H9 (cell line): ENCODE measurements around the gene RNF213. TPM values are rescaled to one million over a fixed set of nuclear protein-coding genes. Genes with fewer than 3 reads are reported as not detected.

Experiments used
- DNase-seq: peaks from one replicate; pipeline ENCODE4 v3.0.0-alpha.2; 2017
- H2AFZ ChIP-seq: one replicate; pipeline ENCODE4 v1.6.1; 2013; ENCODE audit warnings: mild to moderate bottlenecking, low read length, control low read depth, moderate library complexity
- H2AK5ac ChIP-seq: 2 replicates; pipeline ENCODE4 v1.6.1; 2013; ENCODE audit warnings: low read length, control low read depth, mixed read lengths; ENCODE audit not compliant: insufficient read length
- H2BK120ac ChIP-seq: one replicate; pipeline ENCODE4 v1.6.1; 2013; ENCODE audit warnings: low read depth, mild to moderate bottlenecking, low read length, control low read depth, inconsistent platforms; ENCODE audit not compliant: poor library complexity, severe bottlenecking
- H2BK12ac ChIP-seq: 2 replicates; pipeline ENCODE4 v1.6.1; 2013; ENCODE audit warnings: low read length, control low read depth, mixed read lengths, low read depth; ENCODE audit not compliant: insufficient read length
- H2BK15ac ChIP-seq: 2 replicates; pipeline ENCODE4 v1.6.1; 2013; ENCODE audit warnings: low read depth, low read length, control low read depth
- H2BK20ac ChIP-seq: one replicate; pipeline ENCODE4 v1.6.1; 2013; ENCODE audit warnings: low read depth, mild to moderate bottlenecking, low read length, control low read depth, inconsistent platforms; ENCODE audit not compliant: poor library complexity, severe bottlenecking
- H2BK5ac ChIP-seq: 2 replicates; pipeline ENCODE4 v1.6.1; 2013; ENCODE audit warnings: low read length, control low read depth, mixed read lengths; ENCODE audit not compliant: insufficient read length
- H3K14ac ChIP-seq: 2 replicates; pipeline ENCODE4 v1.6.1; 2013; ENCODE audit warnings: low read length, control low read depth; ENCODE audit not compliant: insufficient read depth
- H3K18ac ChIP-seq: 2 replicates; pipeline ENCODE4 v1.6.1; 2013; ENCODE audit warnings: low read depth, mild to moderate bottlenecking, mixed read lengths, low read length, control low read depth; ENCODE audit not compliant: insufficient read length
- H3K23ac ChIP-seq: 2 replicates; pipeline ENCODE4 v1.6.1; 2013; ENCODE audit warnings: low read length, control low read depth, mixed read lengths, low read depth; ENCODE audit not compliant: insufficient read length
- H3K23me2 ChIP-seq: 2 replicates; pipeline ENCODE4 v1.6.1; 2013; ENCODE audit warnings: low read depth, mild to moderate bottlenecking, mixed read lengths, low read length, control low read depth; ENCODE audit not compliant: insufficient read length, poor library complexity, severe bottlenecking
- H3K27ac ChIP-seq: 2 replicates; pipeline ENCODE4 v1.5.1; 2013; ENCODE audit warnings: low read length, control low read depth, mixed read lengths, low read depth; ENCODE audit not compliant: insufficient read length
- H3K27me3 ChIP-seq: 2 replicates; pipeline ENCODE4 v1.6.1; 2013; ENCODE audit warnings: low read length, control low read depth, inconsistent platforms; ENCODE audit not compliant: insufficient read depth
- H3K4ac ChIP-seq: 2 replicates; pipeline ENCODE4 v1.6.1; 2013; ENCODE audit warnings: low read depth, mild to moderate bottlenecking, control low read depth, inconsistent platforms, low read length, moderate library complexity
- H3K4me1 ChIP-seq: 2 replicates; pipeline ENCODE4 v1.6.1; 2013; ENCODE audit warnings: low read length, control low read depth, inconsistent platforms; ENCODE audit not compliant: insufficient read depth
- H3K4me2 ChIP-seq: 2 replicates; pipeline ENCODE4 v1.6.1; 2013; ENCODE audit warnings: low read length, control low read depth, mixed read lengths; ENCODE audit not compliant: insufficient read length, insufficient read depth
- H3K56ac ChIP-seq: 2 replicates; pipeline ENCODE4 v1.6.1; 2013; ENCODE audit warnings: low read depth, mild to moderate bottlenecking, mixed read lengths, low read length, control low read depth; ENCODE audit not compliant: insufficient read length
- H3K79me1 ChIP-seq: 2 replicates; pipeline ENCODE4 v1.6.1; 2013; ENCODE audit warnings: low read depth, mild to moderate bottlenecking, moderate library complexity, low read length, control low read depth, inconsistent platforms; ENCODE audit not compliant: insufficient read depth, poor library complexity, severe bottlenecking
- H3K79me2 ChIP-seq: 2 replicates; pipeline ENCODE4 v1.6.1; 2013; ENCODE audit warnings: low read length, control low read depth, inconsistent platforms; ENCODE audit not compliant: insufficient read depth
- H3K9ac ChIP-seq: 2 replicates; pipeline ENCODE4 v1.6.1; 2013; ENCODE audit warnings: low read length, control low read depth, mixed read lengths; ENCODE audit not compliant: insufficient read length; ENCODE audit errors: extremely low read depth
- H3K9me3 ChIP-seq: one replicate; pipeline ENCODE4 v1.6.1; 2013; ENCODE audit warnings: low read depth, low read length, inconsistent platforms; ENCODE audit not compliant: control insufficient read depth
- H3T11ph ChIP-seq: one replicate; pipeline ENCODE4 v1.6.1; 2013; ENCODE audit warnings: mild to moderate bottlenecking, low read length, control low read depth, inconsistent platforms
- H4K20me1 ChIP-seq: one replicate; pipeline ENCODE4 v1.6.1; 2013; ENCODE audit not compliant: control insufficient read depth, insufficient read length, insufficient read depth
- H4K5ac ChIP-seq: 2 replicates; pipeline ENCODE4 v1.6.1; 2013; ENCODE audit warnings: low read depth, mild to moderate bottlenecking, mixed read lengths, low read length, control low read depth; ENCODE audit not compliant: insufficient read length
- H4K8ac ChIP-seq: replicated peaks from 2 replicates; pipeline ENCODE4 v1.6.1; 2013; ENCODE audit warnings: low read length, control low read depth, mixed read lengths, low read depth; ENCODE audit not compliant: insufficient read length
- H4K91ac ChIP-seq: 2 replicates; pipeline ENCODE4 v1.6.1; 2013; ENCODE audit warnings: low read depth, mild to moderate bottlenecking, moderate library complexity, mixed read lengths, low read length, control low read depth; ENCODE audit not compliant: insufficient read length
- H3K27ac Mint-ChIP-seq, 3 experiments: 2 replicates in 2 of 3; 3 replicates in 1 of 3; pipeline ENCODE4 v1.8.0; 2020 to 2021; ENCODE audit warnings: mixed read lengths in 3 of 3, mild to moderate bottlenecking in 1 of 3, moderate library complexity in 1 of 3
- H3K27me3 Mint-ChIP-seq: 2 replicates; pipeline ENCODE4 v1.8.0; 2021; ENCODE audit warnings: low read depth, mild to moderate bottlenecking, moderate library complexity, mixed read lengths
- H3K36me3 Mint-ChIP-seq, 3 experiments: 2 replicates in 2 of 3; 3 replicates in 1 of 3; pipeline ENCODE4 v1.8.0; 2020 to 2021; ENCODE audit warnings: low read depth in 3 of 3, mixed read lengths in 3 of 3; ENCODE audit not compliant: insufficient read depth in 1 of 3
- H3K4me1 Mint-ChIP-seq, 2 experiments: 2 replicates each; pipeline ENCODE4 v1.8.0; 2020; ENCODE audit warnings: mixed read lengths in 2 of 2
- H3K4me3 Mint-ChIP-seq, 2 experiments: 2 replicates in 1 of 2; 3 replicates in 1 of 2; pipeline ENCODE4 v1.8.0; 2020 to 2021; ENCODE audit warnings: mild to moderate bottlenecking in 2 of 2, mixed read lengths in 2 of 2, moderate library complexity in 1 of 2
- H3K9me3 Mint-ChIP-seq, 2 experiments: 2 replicates in 1 of 2; 3 replicates in 1 of 2; pipeline ENCODE4 v1.8.0; 2020; ENCODE audit warnings: mild to moderate bottlenecking in 2 of 2, mixed read lengths in 2 of 2, moderate library complexity in 1 of 2
- CTCF ChIP-seq: fragments of 200-600 bp; sonication (generic); conservative IDR thresholded peaks from 3 replicates; pipeline ENCODE4 v1.8.0; 2021; ENCODE audit warnings: antibody characterized with exemption, mild to moderate bottlenecking
- WGBS: extraction: QIAGEN DNeasy Blood & Tissue Kit; methylation state at CpG from one replicate; pipeline ENCODE4 v1.1.7; 2013; ENCODE audit warnings: missing lambda C conversion rate, low lambda C conversion rate, mixed read lengths; ENCODE audit not compliant: insufficient read length; ENCODE audit errors: extremely low coverage; 5-methylcytosine and 5-hydroxymethylcytosine counted together
- total RNA-seq: library from RNA; stranded (reverse); gene quantifications from 2 replicates; pipeline ENCODE4 v1.2.1, GENCODE V29; 2021

RNF213 gene
- total RNA-seq, 1 experiment from 2014 or later, result 34.3 TPM

GRCh38 chr17:80237386-80237785 lies 23.3 kb upstream of the RNF213 start:
- WGBS, result no CpG with 5 or more reads among the region's 10 CpGs
- H3K27me3 Mint-ChIP-seq, result no peaks in the 10 kb centered on the region
- Histone ChIP-seq H2AFZ (no peak overlapping the region), H2BK20ac (no peak overlapping the region), H4K91ac (no peak overlapping the region), H3K23ac (no peak overlapping the region), H3K9ac (no peak overlapping the region), H3K4ac (no peak overlapping the region), H3K56ac (no peak overlapping the region), H2AK5ac (no peak overlapping the region), H2BK12ac (no peak overlapping the region), H3K14ac (no peak overlapping the region), H2BK5ac (no peak overlapping the region), H3K27me3 (no peaks in the 10 kb centered on the region), H3K9me3 (peaks cover 4% of the 10 kb centered on the region), H3K79me2 (no peaks in the 10 kb centered on the region), H3T11ph (no peak overlapping the region), H2BK15ac (no peak overlapping the region), H3K4me1 (no peaks in the 10 kb centered on the region), H4K8ac (no peak overlapping the region), H4K20me1 (no peaks in the 10 kb centered on the region), H3K4me2 (no peak overlapping the region), H2BK120ac (no peak overlapping the region), H3K23me2 (no peaks in the 10 kb centered on the region), H3K18ac (no peak overlapping the region), H3K79me1 (no peaks in the 10 kb centered on the region), H4K5ac (no peak overlapping the region), H3K27ac (no peak overlapping the region)
- H3K36me3 Mint-ChIP-seq, result peaks cover 17 to 52% (median 45%) of the 10 kb centered on the region in 3 experiments
- DNase-seq, result no peak
- no peak overlapping the region for H3K4me3 Mint-ChIP-seq
- no peak overlapping the region for H3K27ac Mint-ChIP-seq
- TF ChIP-seq CTCF, result no peak
- H3K4me1 Mint-ChIP-seq, result no peaks in the 10 kb centered on the region
- peaks cover 4 to 8% of the 10 kb centered on the region in 2 experiments for H3K9me3 Mint-ChIP-seq
